ENCODE data around the gene NDUFA8. TPM values are rescaled to one million over a fixed set of nuclear protein-coding genes. Genes with fewer than 3 reads are reported as not detected.

The NDUFA8 gene
- total RNA-seq, 4 donors from 2014 or later = 17.2 to 33.8 (median 28.9) TPM

GRCh38 chr9:122107291-122107805, 52.2 kb downstream of the NDUFA8 start:
- no peak for DNase-seq (ENCODE audit: low spot score in 2 of 2)
- WGBS, 2 donors = 68 to 76% methylated on average over 7 of the region's 7 CpGs
- intact Hi-C loops (cut with DNase I; ENCODE audit: low total_unique reads) = no loop called here
- H3K4me3 ChIP-seq (ENCODE audit: low read depth, poor library complexity, severe bottlenecking) = no peak overlapping the region
- TF ChIP-seq POLR2A (IDR thresholded peaks at IDR 0.05) = no peak

- TF ChIP-seq POLR2A (IDR thresholded peaks at IDR 0.05) (no peak), CTCF (IDR thresholded peaks at IDR 0.05) (no peak)
- H3K4me3 ChIP-seq (ENCODE audit: low read depth, poor library complexity, severe bottlenecking) = no peak overlapping the region
- intact Hi-C loops (cut with DNase I; ENCODE audit: low total_unique reads) = no loop called here
- DNase-seq (ENCODE audit: low spot score in 2 of 2) = no peak
- 44 to 78% methylated on average over 2 of the region's 2 CpGs for WGBS, 2 donors
These were observed 53.0 kb downstream of the NDUFA8 start for GRCh38 chr9:122106576-122106975.

GRCh38 chr9:122103985-122104384, 55.6 kb downstream of the NDUFA8 start:
- intact Hi-C loops (cut with DNase I; ENCODE audit: low total_unique reads) = no loop called here
- TF ChIP-seq POLR2A (IDR thresholded peaks at IDR 0.05) = no peak
- no peak for TF ChIP-seq CTCF (IDR thresholded peaks at IDR 0.05)
- no peak for DNase-seq (ENCODE audit: low spot score in 2 of 2)
- WGBS, 2 donors = 95 to 96% methylated on average over 1 of the region's 1 CpG
- H3K4me3 ChIP-seq (ENCODE audit: low read depth, poor library complexity, severe bottlenecking) = no peak overlapping the region

- intact Hi-C loops (cut with DNase I; ENCODE audit: low total_unique reads) = no loop called here
- no peak overlapping the region for H3K4me3 ChIP-seq (ENCODE audit: low read depth, poor library complexity, severe bottlenecking)
- 94 to 100% methylated on average over 2 of the region's 2 CpGs for WGBS, 2 donors
- peak in 1 of 2 donors; percentile 72 for DNase-seq (ENCODE audit: low spot score in 2 of 2)
- TF ChIP-seq CTCF (IDR thresholded peaks at IDR 0.05) = no peak
- TF ChIP-seq POLR2A (IDR thresholded peaks at IDR 0.05) = no peak
These were observed 57.4 kb downstream of the NDUFA8 start for GRCh38 chr9:122102156-122102555.

- TF ChIP-seq POLR2A (IDR thresholded peaks at IDR 0.05) (no peak), CTCF (IDR thresholded peaks at IDR 0.05) (no peak)
- WGBS, 2 donors = 84 to 85% methylated on average over 7 of the region's 7 CpGs
- intact Hi-C loops (cut with DNase I; ENCODE audit: low total_unique reads) = no loop called here
- DNase-seq (ENCODE audit: low spot score in 2 of 2) = peak in 1 of 2 donors; percentile 68
- no peak overlapping the region for H3K4me3 ChIP-seq (ENCODE audit: low read depth, poor library complexity, severe bottlenecking)
These were observed 58.8 kb downstream of the NDUFA8 start for GRCh38 chr9:122100756-122101155.

GRCh38 chr9:122099271-122099869, 60.2 kb downstream of the NDUFA8 start:
- TF ChIP-seq CTCF (IDR thresholded peaks at IDR 0.05) (peak in 1 of 3 donors; percentile 84), POLR2A (IDR thresholded peaks at IDR 0.05) (no peak)
- 40 to 43% methylated on average over 16 of the region's 16 CpGs for WGBS, 2 donors
- intact Hi-C loops (cut with DNase I; ENCODE audit: low total_unique reads) = no loop called here
- H3K4me3 ChIP-seq (ENCODE audit: low read depth, poor library complexity, severe bottlenecking) = no peak overlapping the region
- peak; percentile 78 to 95 for DNase-seq (ENCODE audit: low spot score in 2 of 2)

Measured in lower leg skin (tissue), 4 donors.